ENCODE results near the gene TNFRSF6B. TPM values are rescaled to one million over a fixed set of nuclear protein-coding genes. Genes with fewer than 3 reads are reported as not detected.

TNFRSF6B gene
- total and polyA plus RNA-seq, 2 of the 4 experiments (the other 2 are of a cell fraction): 1.3 to 11.0 TPM

- peaks cover 12% of the 10 kb centered on the region for H3K4me1 ChIP-seq (ENCODE audit: control insufficient read depth, insufficient read depth, low read length)
- no peak overlapping the region for H3K4ac ChIP-seq (ENCODE audit: low read depth, low read length)
- no peak overlapping the region for H3K4me3 ChIP-seq (ENCODE audit: insufficient read depth, low read depth, low read length)
- H2BK15ac ChIP-seq (ENCODE audit: low read depth, low read length): no peak overlapping the region
- no peak overlapping the region for H3K23ac ChIP-seq (ENCODE audit: low read depth, low read length)
- H3K79me1 ChIP-seq (ENCODE audit: low read depth in 1 of 2, low read length in 2 of 2): peaks cover 18 to 56% of the 10 kb centered on the region in 2 experiments
- no peak overlapping the region for H2BK20ac ChIP-seq (ENCODE audit: low read depth, low read length)
- H4K8ac ChIP-seq (ENCODE audit: low read depth in 2 of 2, low read length in 2 of 2): no peak overlapping the region
- peaks cover 3% of the 10 kb centered on the region; the same call in 1 of the 2 replicates for H4K20me1 ChIP-seq (ENCODE audit: insufficient read depth, low read length)
- BruUV-seq (replicated peaks): no TSS peak
- no peak overlapping the region for H3K14ac ChIP-seq (replicated peaks; ENCODE audit: low read depth, low read length)
- in situ Hi-C loops (cut with MboI; ENCODE audit: low sequenced_read_pairs): no loop called here
- WGBS, 2 experiments (ENCODE audit: extremely low coverage in 2 of 2, insufficient read length in 1 of 2): 91% methylated on average over 15 of the region's 33 CpGs; no CpG with 5 or more reads in 1 of the 2 experiments
- H3K27me3 ChIP-seq (ENCODE audit: control insufficient read depth, insufficient read depth, low read length): no peaks in the 10 kb centered on the region
- H3K18ac ChIP-seq (ENCODE audit: low read depth, low read length): no peak overlapping the region
- no peak overlapping the region for H2BK5ac ChIP-seq (ENCODE audit: low read depth, low read length, poor library complexity, severe bottlenecking)
- H2AK9ac ChIP-seq (replicated peaks; ENCODE audit: low read depth, low read length, poor library complexity): no peak overlapping the region
- no peak overlapping the region for H3K4me2 ChIP-seq (ENCODE audit: low read depth, low read length)
- H3K27ac ChIP-seq (ENCODE audit: insufficient read depth, low read length): no peak overlapping the region
- H3K36me3 ChIP-seq (ENCODE audit: control insufficient read depth, insufficient read depth, low read length): peaks cover 41% of the 10 kb centered on the region
- H4K91ac ChIP-seq (ENCODE audit: insufficient read depth, low read depth, low read length): no peak overlapping the region
- no peak overlapping the region for H3K56ac ChIP-seq (ENCODE audit: extremely low read depth, insufficient read depth, low read length)
- no peaks in the 10 kb centered on the region for H3K9me3 ChIP-seq (ENCODE audit: control insufficient read depth, insufficient read depth, low read length)
- H2BK120ac ChIP-seq (ENCODE audit: low read depth, low read length): no peak overlapping the region
- DNase-seq (no peak), ATAC-seq (ENCODE audit: low read depth) (no peak)
- H3K9me1 ChIP-seq (ENCODE audit: insufficient read depth, low read length): 0 out of 2 replicates have a peak, but pooled peaks cover 7% of the 10 kb centered on the region
- TF ChIP-seq CHD1 (IDR thresholded peaks at IDR 0.05; ENCODE audit: low read depth, low read length): no peak
- TF ChIP-seq RAD21 (IDR thresholded peaks at IDR 0.05; ENCODE audit: low read length): no peak
- TF ChIP-seq CEBPB (IDR thresholded peaks at IDR 0.05; ENCODE audit: low read depth, low read length): no peak
- no peak for TF ChIP-seq MXI1 (IDR thresholded peaks at IDR 0.05; ENCODE audit: borderline replicate concordance, low read depth, low read length)
- no peak for TF ChIP-seq ELK1 (IDR thresholded peaks at IDR 0.05; ENCODE audit: borderline replicate concordance, low read depth, low read length)
- no peak for TF ChIP-seq SMC3 (IDR thresholded peaks at IDR 0.05; ENCODE audit: low read depth, low read length)
- ChIA-PET POLR2A (ENCODE audit: unreplicated experiment) (no interaction called here), CTCF (no interaction called here)
- no peak overlapping the region for H4K5ac ChIP-seq (ENCODE audit: low read depth, low read length)
- no peak overlapping the region for H2AFZ ChIP-seq (replicated peaks; ENCODE audit: low read length, poor library complexity)
- no peak overlapping the region for H2AK5ac ChIP-seq (ENCODE audit: low read depth, low read length)
- intact Hi-C loops (cut with micrococcal nuclease): no loop called here
- dilution Hi-C loops (cut with HindIII; ENCODE audit: low sequenced_read_pairs, unreplicated experiment): no loop called here
- H3K9ac ChIP-seq (ENCODE audit: low read depth, low read length): no peak overlapping the region
Observed at GRCh38 chr20:63661959-63662812, 34.3 kb upstream of the TNFRSF6B start.
